NCI-H510A (cell line): ENCODE results near the gene FAM186B.

Experiments used
- DNase-seq: peaks from one replicate; lab custom pipeline; 2025; lab: John Stamatoyannopoulos, UW

The FAM186B gene

DNA sequence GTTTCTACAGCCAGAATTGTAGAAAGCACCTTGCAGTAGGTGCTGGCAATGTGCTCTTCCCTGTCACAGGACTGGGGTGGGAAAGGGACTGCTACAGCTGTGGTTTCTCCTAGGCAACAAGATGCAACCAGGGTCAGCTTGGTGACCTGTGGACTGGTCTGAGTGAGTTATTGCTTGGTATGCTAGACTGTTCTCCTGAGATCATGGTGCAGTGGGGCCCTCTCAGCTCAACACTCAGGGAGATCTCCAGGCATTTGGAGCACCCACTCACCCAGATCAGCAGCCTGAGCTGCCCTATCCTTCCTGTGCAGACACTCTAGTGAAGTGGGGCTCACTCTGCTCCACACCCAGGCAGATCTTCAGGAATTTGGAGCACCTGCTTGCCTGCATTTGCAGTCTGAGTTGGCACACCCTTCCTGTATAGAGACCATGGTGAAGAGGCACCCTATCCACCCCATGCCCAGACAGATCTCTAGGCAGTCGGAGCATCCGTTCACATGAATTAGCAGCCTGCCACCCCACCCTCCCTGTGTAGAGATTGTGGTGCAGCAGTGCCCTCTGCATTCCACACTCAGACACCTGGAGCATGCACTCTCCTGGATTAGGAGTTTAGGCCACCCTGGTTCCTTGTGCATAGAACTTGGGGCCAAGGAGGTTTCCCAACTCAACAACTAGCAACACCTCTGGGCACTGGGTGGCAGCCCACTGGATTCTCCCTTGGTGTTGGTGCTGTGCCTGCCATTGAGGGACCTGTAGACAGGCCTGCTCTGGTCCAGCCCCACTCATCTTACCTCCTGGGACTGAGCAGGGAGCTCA, 3.8 kb upstream of the FAM186B start:
- no peak for DNase-seq

DNA sequence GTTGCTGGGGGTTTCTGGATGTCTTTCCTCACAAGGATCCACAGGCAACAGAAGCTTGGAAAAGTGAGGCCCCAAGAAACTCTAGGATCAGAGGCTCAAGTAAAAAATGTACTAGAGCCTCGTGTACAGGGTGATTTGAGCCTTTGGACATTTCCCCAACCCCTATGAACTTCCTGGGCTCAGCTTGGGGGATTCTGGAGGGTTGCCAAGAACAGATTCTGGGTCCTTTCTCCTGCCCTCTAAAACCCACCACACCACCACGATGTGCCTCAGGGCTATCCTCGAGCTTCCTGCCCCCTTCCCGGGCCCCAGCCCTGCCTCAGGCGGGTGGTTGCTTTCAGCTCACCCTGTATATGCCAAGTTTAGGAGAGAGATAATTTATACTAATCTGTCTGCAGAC, 583 bp downstream of the FAM186B start:
- no peak for DNase-seq

GRCh38 chr12:49603721-49604120, 1.7 kb downstream of the FAM186B start:
- no peak for DNase-seq

DNA sequence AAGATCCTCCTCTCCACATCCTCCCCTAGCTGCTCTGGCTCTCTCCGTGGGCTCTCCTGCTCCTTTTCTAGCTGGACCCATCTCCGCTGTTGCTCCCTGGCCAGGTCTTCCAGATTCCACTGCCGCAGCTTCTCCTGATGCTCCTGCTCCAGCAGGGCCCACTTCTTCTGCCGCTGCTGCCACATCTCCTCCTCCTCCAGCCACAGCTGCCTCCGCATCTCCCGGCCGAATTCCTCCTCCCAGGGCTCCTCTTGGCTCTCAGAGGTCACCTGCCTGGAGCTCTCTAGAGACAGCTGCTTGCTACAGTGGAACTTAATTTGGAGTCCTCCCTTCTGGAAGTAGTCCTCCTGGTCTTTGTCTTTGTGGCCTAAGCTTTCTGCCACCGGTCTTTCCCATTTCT, 5.5 kb downstream of the FAM186B start:
- DNase-seq: no peak

- DNase-seq: no peak
These were observed 6.9 kb downstream of the FAM186B start for GRCh38 chr12:49598527-49598926.

DNA sequence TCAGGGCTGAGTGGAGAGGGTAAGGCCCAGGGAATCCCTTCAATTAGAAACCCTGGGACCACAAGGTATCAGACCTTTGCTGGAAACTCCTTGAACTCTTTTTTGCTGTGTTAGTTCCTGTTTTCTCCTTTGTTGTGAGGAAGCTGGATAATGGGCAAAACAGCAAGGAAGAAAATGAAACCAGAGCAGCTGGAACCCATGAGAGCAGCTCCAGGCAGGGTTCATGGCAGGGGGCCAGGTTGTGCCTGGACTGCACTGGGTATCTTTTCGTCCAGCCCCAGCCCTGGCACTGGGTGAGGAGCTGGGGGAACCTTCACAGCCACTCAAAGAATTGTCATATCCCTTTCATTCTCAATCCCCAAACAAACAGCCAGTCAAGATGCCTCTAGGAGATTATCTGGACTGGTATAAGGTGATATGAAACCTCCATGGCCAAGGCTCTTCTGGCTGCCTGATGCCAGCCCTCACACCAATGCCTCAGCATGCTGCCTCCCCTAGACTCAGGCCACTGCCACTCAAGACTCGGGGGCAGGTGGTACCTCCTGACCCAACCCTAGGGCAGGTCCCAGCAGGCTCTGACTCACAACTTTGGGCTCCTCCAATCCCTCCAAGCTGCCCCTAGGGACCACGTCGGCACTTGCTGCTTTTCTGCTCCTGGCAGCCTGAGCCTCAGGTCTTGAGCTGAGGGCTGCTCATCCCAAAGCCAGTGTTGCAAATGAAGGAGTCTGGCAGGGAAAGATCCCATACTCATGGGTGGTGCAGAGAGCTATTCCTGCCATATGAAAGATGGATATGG, 16.5 kb downstream of the FAM186B start:
- no peak for DNase-seq

DNA sequence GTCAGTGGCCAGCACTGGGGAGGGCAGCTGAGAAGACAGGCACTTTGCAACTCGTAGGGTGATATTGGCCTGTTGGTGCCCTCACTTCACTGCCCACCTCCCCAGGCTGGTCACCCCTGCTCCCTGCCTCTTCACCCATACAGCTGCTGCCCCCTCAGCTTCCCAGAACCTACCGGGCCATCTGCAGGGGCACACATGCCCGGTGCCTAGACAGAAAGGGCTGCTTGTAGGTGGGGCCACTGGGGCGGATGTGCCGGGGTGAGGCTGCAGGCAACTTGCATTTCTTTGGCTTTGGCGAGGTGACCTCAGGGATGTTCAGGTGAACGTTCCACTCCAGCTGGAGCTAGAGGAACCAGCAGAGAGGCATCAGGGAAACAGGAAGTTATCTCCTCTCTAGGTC, 17.2 kb downstream of the FAM186B start:
- DNase-seq: no peak

- no peak for DNase-seq
These were observed 18.1 kb downstream of the FAM186B start for GRCh38 chr12:49587174-49587908.

GRCh38 chr12:49585477-49586459, 19.7 kb downstream of the FAM186B start:
- no peak for DNase-seq

GRCh38 chr12:49584591-49584990, 20.8 kb downstream of the FAM186B start:
- DNase-seq: no peak

GRCh38 chr12:49583366-49584094, 21.9 kb downstream of the FAM186B start:
- DNase-seq: no peak

DNA sequence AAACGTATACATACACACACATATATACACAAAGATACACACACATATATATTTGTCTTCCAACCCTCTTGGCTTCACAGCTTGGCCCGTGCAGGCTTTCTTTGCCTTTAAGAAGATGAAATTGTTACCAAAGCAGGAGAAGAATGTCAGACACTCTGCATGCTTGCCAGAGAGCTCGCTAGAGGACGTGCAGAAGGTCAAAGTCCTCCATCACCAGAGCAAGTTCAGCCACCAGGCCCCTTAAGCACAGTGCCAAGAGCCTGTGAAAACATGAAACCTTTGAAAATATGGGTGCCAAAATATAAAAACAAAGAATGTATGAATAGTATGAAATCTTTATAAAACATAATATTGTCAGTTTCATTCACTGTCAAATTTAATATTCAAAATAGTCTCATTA, 22.6 kb downstream of the FAM186B start:
- DNase-seq: no peak

DNA sequence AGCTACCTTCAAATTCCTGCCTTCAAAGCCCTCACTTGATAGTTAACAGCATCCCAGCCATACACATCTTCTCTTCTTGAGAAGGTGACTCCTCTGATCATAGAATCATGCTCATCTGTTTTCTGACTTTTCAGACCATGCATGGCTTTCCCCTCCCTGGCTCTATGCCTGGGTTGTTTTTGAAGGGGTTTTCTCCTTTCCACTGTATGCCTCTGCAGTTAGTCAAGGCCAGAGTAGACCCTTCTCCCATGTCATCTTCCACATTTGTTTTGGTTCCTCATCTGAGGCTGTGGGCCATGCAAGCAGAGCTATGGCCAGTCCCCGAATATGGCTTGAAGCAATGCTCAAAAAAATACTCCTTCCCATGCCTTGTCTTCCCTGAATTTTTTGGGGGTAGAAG, 23.2 kb downstream of the FAM186B start:
- no peak for DNase-seq

DNA sequence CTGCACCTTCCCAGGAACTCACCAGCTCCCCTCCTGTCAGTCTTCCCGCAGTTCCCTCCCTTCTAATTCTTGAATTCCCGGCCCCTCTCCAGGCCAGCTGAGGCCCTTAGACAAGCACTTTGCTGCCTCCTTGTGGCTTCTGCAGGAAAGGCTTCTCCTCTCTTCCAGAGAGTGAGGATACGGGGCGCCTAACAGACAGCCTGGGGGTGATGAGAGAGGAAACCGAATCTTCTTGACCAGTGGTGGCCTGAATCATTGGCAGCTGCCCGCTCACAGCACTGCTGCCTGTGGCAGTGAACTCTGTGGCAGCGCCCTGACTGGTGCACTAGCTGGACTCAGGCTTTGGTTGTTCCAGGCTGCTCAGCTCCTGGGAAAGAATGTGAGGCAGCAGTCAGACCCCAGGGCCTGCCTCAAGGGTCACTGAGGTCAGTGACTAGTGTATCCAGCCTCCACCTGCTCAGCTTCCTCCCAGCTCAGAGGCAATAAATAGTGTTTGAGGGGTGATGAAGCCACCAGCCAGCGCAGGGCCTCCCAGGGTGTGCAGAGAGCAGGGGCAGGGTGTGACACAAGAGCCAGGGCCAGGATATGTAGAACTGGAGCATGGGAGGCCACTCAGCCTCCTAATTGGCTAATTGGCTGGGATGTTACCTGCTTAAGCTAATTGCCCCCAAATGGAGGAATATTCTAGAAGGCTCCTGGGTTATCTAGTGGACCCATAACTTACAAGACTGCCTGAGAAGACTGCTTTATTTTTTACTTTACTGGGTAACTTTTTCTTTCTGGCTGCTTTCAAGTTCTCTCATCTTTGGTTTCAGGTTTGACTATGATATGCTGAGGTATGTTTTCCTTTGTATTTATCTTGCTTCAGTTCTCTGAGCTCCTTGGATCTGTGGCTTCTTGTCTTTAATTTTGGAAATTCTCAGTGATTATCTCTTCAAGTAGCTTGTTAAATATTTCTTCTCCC, 24.6 kb downstream of the FAM186B start:
- peak; percentile 66 for DNase-seq

GRCh38 chr12:49578471-49579112, 26.8 kb downstream of the FAM186B start:
- no peak for DNase-seq

DNA sequence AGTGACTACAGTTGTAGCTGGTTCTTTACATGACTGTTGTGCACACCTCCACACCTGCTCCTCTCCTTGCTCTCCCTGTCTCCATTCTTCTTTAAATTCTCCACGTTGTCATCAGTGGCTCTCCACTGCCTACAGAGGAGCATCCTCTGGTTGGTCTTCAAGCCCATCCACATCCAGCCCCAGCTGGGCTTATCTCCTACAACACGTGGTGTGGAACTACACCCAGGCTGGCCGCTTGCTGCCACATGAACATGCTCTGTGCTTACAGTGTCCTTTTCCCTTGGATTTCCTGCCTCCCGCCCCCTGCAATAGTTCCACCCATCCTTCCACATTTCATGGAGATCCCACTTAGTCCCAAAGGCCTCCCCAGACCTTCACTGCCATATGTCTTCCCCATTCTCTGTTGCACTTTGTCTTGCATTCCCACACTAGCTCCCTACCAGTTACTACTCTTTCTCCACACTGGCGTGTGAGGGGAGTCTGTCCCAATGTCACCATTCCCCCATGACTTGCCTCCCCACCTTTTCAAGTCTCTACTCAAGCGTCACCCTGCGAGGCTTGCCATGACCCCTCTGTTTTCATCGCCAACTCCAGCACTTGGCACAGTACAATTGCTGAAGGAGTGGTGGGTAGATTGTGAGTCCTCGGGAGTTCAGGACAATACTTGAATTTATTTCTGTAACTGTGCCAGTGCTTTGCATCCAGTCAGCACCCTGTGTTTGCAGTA, 27.7 kb downstream of the FAM186B start:
- no peak for DNase-seq

GRCh38 chr12:49568442-49569162, 36.8 kb downstream of the FAM186B start:
- no peak for DNase-seq
